Esophagus (tissue), 2 donors: ENCODE measurements around the gene ZC3HAV1L. TPM values are rescaled to one million over a fixed set of nuclear protein-coding genes. Genes with fewer than 3 reads are reported as not detected.
"Not testable (repeated sequence)": the region's sequence is repeated elsewhere in the genome, so short reads cannot be mapped to it uniquely, and the experiment has no call there.

Experiments used
- H3K27ac ChIP-seq, 2 donors: one replicate each; pipeline ENCODE4 v1.5.1; 2013; ENCODE audit warnings: low read depth in 2 of 2, mild to moderate bottlenecking in 2 of 2, inconsistent platforms in 1 of 2, low read length in 1 of 2, moderate library complexity in 1 of 2
- H3K27me3 ChIP-seq, 2 donors: one replicate each; pipeline ENCODE4 v1.6.1; 2013; ENCODE audit warnings: low read length in 2 of 2, control low read depth in 1 of 2, mild to moderate bottlenecking in 1 of 2; ENCODE audit not compliant: insufficient read depth in 2 of 2, control insufficient read depth in 1 of 2
- H3K36me3 ChIP-seq, 2 donors: one replicate each; pipeline ENCODE4 v1.6.1; 2013; ENCODE audit warnings: low read length in 1 of 2; ENCODE audit not compliant: control insufficient read depth in 2 of 2, insufficient read depth in 2 of 2
- H3K4me1 ChIP-seq, 2 donors: one replicate each; pipeline ENCODE4 v1.6.1; 2013; ENCODE audit warnings: low read length in 1 of 2; ENCODE audit not compliant: control insufficient read depth in 2 of 2, insufficient read depth in 2 of 2
- H3K4me3 ChIP-seq, 2 donors: one replicate each; pipeline ENCODE4 v1.5.1; 2013; ENCODE audit warnings: low read length in 2 of 2, mild to moderate bottlenecking in 2 of 2, low read depth in 1 of 2, moderate library complexity in 1 of 2
- H3K9me3 ChIP-seq, 2 donors: one replicate each; pipeline ENCODE4 v1.6.1; 2013; ENCODE audit warnings: mild to moderate bottlenecking in 2 of 2, low read depth in 1 of 2, low read length in 1 of 2, moderate library complexity in 1 of 2; ENCODE audit not compliant: control insufficient read depth in 2 of 2, insufficient read depth in 1 of 2
- WGBS, 2 donors: extraction: QIAGEN DNeasy Blood & Tissue Kit; methylation state at CpG; one replicate each; pipeline ENCODE4 v1.1.7; 2013; 5-methylcytosine and 5-hydroxymethylcytosine counted together
- polyA plus RNA-seq, 2 donors: library from polyadenylated mRNA; stranded (reverse); fragments of 200-250 nt; gene quantifications; one replicate each; pipeline ENCODE4 v1.2.3, GENCODE V29; 2013
- donor health status: healthy with polysubstance abuse.
- donor health status: Bipolar disorder and iron deficiency.

Gene ZC3HAV1L
- polyA plus RNA-seq, 2 donors, result 0.92 to 1.1 TPM

DNA sequence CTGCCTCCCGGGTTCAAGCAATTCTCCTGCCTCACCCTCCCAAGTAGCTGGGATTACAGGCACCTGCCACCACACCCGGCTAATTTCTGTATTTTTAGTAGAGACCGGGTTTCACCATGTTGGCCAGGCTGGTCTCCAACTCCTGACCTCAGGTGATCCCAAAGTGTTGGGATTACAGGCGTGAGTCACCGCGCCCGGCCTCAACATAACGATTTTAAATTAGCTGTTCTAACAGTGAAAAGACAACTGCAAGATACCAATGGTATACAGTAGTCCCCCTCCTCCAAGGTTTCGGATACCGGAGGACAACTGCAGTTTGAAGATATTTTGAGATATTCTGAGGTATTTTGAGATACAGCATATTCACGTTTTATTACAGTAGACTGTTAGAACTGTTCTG, 59.7 kb downstream of the ZC3HAV1L start:
- H3K9me3 ChIP-seq, H3K4me3 ChIP-seq, H3K27me3 ChIP-seq, H3K4me1 ChIP-seq, H3K36me3 ChIP-seq, H3K27ac ChIP-seq: not testable (repeated sequence)
- WGBS, 2 donors, result 70 to 88% methylated on average over 11 of the region's 11 CpGs

Other genes starting within 250 kb of the ZC3HAV1L start
- gene TMEM213, start 238.0 kb downstream of the ZC3HAV1L start, polyA plus RNA-seq, result not detected
- gene ATP6V0A4, start 237.8 kb downstream of the ZC3HAV1L start, polyA plus RNA-seq, result 1 to 10 TPM; 1.3 to 4.4 TPM
- under 1 TPM; 0.16 to 0.20 TPM for gene KIAA1549, start 54.7 kb downstream of the ZC3HAV1L start, polyA plus RNA-seq
- 1 to 10 TPM; 7.6 TPM for gene ZC3HAV1, start 73.7 kb upstream of the ZC3HAV1L start, polyA plus RNA-seq
- 1 to 10 TPM; 1.4 to 3.0 TPM for gene UBN2, start 195.2 kb upstream of the ZC3HAV1L start, polyA plus RNA-seq